Activated gamma-delta T cell treated with Interleukin-2 at 50 U/mL for 16 hours (primary cell): Measurements from ENCODE around the gene MAP7.

Source experiments
- DNase-seq: peaks from one replicate; pipeline ENCODE4 v3.0.0-alpha.2; 2020

The MAP7 gene

GRCh38 chr6:136528477-136528876, 21.7 kb downstream of the MAP7 start:
- no peak for DNase-seq

DNA sequence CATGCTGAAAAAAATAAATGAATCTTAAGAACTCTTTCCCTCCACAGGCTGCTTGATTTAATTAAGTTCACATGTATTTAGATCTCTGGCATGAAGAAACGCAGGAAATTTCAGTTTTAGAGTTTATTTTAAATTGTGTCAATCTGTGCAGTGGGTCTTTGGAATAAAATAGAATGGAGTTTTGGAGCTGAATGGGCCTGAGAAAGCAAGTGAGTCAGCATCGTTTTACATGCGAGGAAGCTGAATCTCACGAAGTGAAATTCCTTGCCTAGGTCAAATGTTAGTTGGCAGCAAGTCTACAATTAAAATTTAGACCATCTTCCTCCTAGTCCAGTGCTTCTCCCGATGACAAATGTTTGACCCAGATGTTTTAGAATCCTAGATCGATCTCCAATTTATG, 22.4 kb downstream of the MAP7 start:
- no peak for DNase-seq

DNA sequence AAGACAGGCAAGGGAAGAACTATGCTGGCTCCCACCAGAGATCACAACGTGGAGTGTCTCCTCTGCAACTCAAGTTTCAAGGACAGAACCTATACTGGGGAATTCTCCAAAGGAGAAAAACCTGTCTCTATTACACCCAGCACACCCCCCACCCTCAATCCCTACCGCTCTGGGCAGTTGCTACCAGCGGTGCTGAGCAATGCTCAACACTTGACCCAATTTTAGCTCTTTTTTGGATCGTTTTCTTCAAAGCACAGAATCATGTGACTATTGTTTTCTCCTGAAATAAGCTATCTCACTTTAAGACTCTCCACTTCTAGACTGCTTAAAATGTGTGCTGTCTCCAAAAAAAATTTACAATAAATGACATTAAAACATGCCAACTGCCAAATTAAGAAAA, 23.3 kb downstream of the MAP7 start:
- no peak for DNase-seq

DNA sequence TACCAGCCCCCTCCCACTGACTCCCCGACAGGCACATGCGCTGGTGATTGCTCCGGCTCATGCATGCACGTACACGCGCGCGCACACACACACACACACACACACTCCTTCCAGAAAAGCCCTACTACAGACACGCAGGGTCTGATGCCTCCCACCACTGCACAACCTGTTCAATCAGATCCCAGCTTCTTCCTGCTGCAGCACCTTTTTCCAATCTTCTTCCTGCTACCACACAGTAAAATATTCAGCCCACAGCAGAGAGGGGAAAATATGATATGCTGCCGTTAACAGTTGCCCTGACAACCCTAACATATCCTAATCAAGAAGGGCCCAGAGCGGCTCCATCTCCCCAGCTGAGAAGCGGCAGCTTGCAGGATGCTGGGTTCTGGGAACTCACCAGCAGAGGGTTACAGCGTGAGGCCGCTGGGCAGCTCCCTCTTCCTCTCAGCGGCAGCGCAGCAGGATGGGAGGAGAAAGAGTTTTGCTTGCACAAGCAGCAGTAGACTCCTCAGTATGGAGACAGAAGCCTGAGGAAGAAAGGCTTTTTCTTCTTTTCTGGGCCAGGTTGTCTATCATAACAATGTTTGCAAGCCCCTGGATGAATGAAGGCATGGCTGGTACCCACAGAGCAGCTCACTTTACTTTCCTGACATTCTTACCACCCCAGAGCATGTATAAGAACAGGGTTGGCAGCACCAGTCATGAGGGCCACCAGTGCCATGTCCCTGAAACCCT, 23.9 kb downstream of the MAP7 start:
- peak; percentile 24 for DNase-seq

GRCh38 chr6:136525586-136526195, 24.5 kb downstream of the MAP7 start:
- DNase-seq = no peak

DNA sequence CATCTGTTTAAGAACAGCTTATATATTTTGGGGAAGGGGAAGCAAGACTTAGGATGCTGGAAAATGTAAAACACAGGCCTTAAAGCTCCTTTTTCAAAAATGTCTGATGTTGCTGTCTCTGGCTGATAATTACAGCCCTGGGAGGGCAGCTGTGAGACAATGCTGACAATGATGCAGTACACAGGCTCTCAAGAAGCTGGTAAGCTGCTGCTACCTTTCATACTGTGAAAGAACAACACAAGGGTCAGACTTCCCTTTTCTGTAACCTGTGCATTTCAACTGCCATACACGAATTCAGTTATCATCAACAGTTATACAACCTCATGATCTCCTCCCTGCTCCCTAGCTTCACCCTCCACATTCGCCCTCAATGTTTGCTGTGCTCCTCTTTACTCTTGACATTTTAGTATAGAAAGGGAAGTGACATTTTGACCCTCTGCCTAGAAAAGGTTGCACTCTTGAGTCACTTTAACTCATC, 25.2 kb downstream of the MAP7 start:
- DNase-seq = no peak

GRCh38 chr6:136524339-136524935, 25.8 kb downstream of the MAP7 start:
- no peak for DNase-seq

GRCh38 chr6:136523196-136523595, 27.0 kb downstream of the MAP7 start:
- DNase-seq = no peak

GRCh38 chr6:136522636-136523035, 27.6 kb downstream of the MAP7 start:
- DNase-seq = no peak

DNA sequence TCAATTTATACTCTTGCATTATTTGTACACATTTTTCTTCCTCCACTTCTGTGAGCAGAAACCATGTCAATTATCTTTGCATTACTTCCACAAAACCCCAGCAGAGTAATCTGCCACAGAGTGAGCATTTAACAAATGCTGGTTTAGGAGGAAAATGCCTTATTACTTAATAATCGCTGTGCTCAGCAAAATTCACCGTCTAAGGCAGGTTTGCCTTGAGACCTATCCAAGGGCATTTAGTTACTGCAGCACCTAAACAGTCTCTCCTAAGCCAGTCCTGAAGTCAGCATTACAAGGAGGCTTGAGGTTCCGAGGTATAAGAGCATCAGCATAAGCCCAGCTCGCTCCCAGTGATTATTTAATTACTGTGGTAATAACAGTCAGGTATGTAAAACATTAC, 28.3 kb downstream of the MAP7 start:
- DNase-seq = no peak

- no peak for DNase-seq
Observed at GRCh38 chr6:136521427-136521826, 28.8 kb downstream of the MAP7 start.

DNA sequence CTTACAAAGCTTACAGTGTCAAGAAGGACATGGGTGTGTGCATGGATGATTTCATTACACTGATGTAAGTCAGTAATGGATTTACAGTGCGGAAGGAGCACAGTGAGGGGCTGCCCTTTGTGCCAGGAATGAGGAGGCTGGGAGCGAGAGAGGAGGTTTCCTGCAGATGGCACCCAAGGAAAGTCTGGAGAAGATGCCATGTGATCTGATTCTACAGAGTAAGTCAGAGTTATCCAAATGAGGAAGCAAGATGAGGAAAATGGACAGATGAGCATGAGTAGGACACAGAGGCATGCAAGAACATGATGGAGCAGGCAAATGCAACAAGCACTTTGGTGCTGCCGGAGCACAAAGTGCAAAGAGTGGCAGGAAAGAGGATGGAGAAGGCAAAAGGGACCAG, 29.7 kb downstream of the MAP7 start:
- no peak for DNase-seq

DNA sequence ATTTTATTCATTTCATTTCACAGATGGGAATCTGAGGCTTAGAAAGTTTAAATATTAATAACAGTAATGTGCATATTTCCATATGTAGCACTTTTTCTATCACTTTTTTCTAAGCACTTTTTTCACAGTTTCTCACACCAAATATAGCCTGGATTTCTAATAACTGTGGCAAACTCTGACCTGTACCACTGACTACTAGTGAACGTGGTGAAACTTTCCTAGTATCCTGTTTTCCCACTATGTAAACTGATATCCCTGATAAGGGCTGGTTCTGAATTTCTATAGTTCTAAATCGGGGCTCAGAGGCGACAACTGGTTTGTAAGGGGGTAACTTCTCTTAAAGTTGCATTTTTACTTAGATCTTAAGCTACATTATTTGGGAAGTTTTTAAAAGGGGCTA, 32.6 kb downstream of the MAP7 start:
- no peak for DNase-seq

DNA sequence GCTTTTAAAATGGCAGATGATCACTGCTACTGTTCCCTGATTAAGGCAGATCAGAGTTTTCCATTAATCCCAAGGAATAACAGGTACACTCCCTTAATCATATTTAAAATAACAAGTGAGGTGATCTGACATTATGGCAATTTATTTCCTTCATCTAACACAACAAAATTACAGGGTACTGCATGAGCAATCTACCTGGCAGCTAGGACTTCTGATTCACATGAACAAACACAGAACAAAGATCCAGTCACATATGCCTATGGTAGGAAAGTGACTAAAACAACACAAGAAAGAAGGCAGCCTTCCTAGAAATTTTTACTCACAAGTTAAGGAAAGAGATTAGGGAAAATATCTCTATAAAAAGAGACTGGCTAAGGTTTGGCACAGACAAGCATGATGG, 33.2 kb downstream of the MAP7 start:
- no peak for DNase-seq

- no peak for DNase-seq
Observed at GRCh38 chr6:136514591-136514990, 35.6 kb downstream of the MAP7 start.

DNA sequence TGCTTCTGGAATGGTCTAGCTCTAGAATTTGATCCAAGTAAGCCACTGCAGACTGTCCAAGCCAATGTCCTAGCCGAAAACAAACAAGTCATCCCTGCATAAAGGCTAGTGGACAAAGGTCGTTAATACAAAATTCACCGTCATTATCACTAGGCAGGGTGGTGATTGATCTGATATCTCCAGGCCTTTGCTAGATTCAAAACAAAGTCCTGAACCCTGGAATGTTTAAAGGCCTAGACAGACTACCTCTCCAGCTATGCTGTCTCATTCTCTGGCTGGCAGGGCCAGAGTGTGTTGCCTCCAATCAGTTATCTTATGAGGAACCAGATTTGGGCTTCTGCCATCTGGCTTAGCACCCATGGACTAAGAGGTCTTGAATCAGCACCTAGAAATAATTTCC, 38.3 kb downstream of the MAP7 start:
- no peak for DNase-seq

DNA sequence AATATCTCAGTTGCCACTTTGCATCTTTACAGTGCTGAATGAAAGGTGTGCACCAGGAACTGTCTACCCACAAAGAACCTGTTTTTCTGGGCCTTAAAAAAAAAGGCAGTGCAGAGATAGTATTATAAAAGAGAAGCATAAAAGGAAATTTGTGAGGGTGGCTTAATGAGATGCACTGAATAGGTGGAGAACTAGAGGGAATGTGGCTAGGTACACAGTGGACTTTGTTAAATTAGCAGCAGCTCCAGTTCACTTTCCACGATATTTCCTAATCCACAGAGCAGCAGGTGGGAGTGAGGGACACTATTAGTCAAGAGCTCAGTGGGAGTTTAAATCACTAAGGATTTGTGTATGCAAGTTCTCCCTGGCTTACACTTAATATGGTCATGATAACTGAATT, 38.8 kb downstream of the MAP7 start:
- no peak for DNase-seq

DNA sequence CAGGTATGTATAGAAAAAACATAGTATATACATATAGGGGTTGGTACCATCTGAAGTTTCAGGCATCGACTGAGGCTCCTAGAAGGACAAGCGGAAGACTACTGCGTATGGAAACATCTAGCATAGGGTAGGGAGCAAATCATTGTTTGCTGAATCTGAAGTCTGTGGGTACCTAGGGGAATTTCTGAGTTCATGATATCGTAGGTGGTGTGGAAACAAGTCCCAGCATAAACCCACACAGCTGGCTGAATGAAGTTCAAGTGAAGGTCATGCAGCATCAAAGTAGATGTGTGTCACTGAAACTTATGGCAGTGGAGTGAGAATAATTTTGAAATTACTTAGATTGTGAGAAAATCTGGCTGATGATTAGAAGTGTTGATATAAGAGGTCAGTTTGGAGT, 39.4 kb downstream of the MAP7 start:
- no peak for DNase-seq

GRCh38 chr6:136510299-136510698, 39.9 kb downstream of the MAP7 start:
- DNase-seq = no peak

GRCh38 chr6:136508725-136509392, 41.4 kb downstream of the MAP7 start:
- no peak for DNase-seq

DNA sequence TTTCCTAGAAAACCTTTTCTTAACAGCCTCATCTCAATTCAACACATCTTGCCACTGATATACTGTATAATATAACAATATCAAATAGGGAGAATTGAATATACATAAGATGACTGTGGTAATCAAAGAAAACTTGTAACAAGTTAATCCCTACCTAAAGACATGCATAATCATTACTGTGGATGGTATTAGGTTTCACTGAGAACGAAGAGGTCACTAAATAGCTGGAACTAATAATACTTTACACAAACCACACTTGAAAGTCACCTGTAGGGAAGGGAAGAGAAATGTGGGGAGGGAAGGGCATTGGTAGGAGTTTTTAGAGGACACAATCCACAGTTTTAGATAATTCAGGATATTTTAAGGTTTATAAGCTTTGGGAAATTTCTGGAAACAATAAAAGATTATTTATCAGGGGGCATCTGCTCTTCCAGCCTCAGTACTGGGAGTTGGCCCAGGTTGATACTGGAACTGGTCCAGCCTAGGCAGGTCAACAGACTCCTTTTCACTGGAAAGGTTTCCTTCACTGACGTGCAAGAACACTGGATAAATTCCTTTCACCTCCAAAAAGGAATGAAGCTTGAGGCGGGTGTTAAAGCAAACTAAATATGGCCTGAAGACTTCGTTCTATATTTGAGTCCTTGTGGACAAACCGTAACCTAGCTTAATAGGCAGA, 44.0 kb downstream of the MAP7 start:
- no peak for DNase-seq

DNA sequence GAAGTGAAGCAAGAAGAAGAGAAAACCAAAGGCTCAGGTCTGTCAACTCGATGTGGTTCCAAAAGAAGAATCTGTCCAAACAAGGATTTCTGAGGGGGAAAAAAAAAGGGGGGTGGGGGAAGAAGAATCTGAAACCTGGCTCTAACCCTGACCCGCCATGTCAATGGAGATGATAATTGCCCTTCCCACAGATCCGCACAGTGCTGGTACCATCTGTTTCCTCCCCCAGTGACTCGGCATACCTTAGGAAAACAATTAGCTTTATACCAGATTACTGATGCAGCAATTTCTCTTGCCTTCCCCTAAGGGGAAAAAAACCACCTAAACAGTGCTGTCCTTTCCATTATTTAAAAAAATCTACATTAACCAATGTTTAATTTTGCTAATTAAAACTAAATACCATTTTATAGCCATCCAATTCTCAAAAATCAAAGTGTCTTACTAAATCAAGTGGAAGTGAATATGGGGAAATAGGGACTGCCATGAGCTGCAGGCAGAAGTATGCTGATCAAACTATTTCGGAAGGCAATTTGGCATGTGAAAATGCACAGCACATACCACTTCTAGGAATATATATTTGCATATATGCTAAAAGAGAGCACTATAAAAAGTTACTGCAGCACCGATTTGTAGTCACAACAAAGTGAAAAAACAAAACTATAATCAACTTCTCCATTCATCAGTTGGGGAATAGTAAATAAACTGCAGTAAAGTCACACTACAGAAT, 46.8 kb downstream of the MAP7 start:
- DNase-seq = no peak

DNA sequence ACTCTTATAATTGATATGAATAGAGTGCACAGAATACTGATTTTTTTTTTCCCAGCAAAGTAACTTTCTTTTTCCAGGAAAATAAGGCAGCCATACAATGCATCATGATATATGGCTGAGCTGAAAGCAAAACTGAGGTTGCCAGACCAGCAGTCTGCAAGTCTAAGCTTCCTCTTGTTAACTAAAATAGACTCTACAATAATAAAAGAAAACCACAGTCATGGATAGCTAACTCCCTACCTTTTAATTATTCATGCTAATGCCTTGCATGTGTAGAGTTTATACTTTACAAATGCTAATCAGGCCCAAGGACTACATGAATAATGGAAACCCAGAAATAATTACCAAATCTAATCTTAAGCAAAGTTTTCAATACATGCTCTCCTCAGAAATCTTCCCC, 47.4 kb downstream of the MAP7 start:
- no peak for DNase-seq
